Superior temporal gyrus (tissue), 1 donor: ENCODE data around the gene STX18.
"Not testable (repeated sequence)": the region's sequence is repeated elsewhere in the genome, so short reads cannot be mapped to it uniquely, and the experiment has no call there.

Source experiments
- DNase-seq: peaks from one replicate; pipeline ENCODE4 v3.0.0-alpha.2; 2016; ENCODE audit errors: extremely low spot score

Gene STX18

GRCh38 chr4:4541661-4542570 lies at the start of gene STX18:
Gene STX18 (minus strand): TSS chr4:4542048. CDS start chr4:4541964, 84 bp downstream.
- peak; percentile 79 for DNase-seq

GRCh38 chr4:4591071-4591470 lies 49.2 kb upstream of the STX18 start:
- no peak for DNase-seq

GRCh38 chr4:4590546-4590945 lies 48.7 kb upstream of the STX18 start:
- no peak for DNase-seq

GRCh38 chr4:4585012-4585670 lies 43.3 kb upstream of the STX18 start:
- no peak for DNase-seq

GRCh38 chr4:4583606-4584005 lies 41.8 kb upstream of the STX18 start:
- DNase-seq, result no peak

- no peak for DNase-seq
Measured at GRCh38 chr4:4582653-4583052, 40.8 kb upstream of the STX18 start.

GRCh38 chr4:4580494-4580893 lies 38.6 kb upstream of the STX18 start:
- DNase-seq, result no peak

GRCh38 chr4:4578981-4579380 lies 37.1 kb upstream of the STX18 start:
- no peak for DNase-seq

GRCh38 chr4:4577359-4577875 lies 35.6 kb upstream of the STX18 start:
- DNase-seq, result no peak

GRCh38 chr4:4575284-4576211 lies 33.7 kb upstream of the STX18 start:
- peak; percentile 32 for DNase-seq

GRCh38 chr4:4574792-4575191 lies 32.9 kb upstream of the STX18 start:
- DNase-seq, result no peak

GRCh38 chr4:4574052-4574451 lies 32.2 kb upstream of the STX18 start:
- no peak for DNase-seq

- DNase-seq, result no peak
Measured at GRCh38 chr4:4572821-4573220, 31.0 kb upstream of the STX18 start.

GRCh38 chr4:4569861-4570260 lies 28.0 kb upstream of the STX18 start:
- DNase-seq, result not testable (repeated sequence)

GRCh38 chr4:4568806-4569427 lies 27.1 kb upstream of the STX18 start:
- DNase-seq, result no peak

GRCh38 chr4:4566359-4566758 lies 24.5 kb upstream of the STX18 start:
- DNase-seq, result not testable (repeated sequence)

- DNase-seq, result no peak
Measured at GRCh38 chr4:4564522-4564921, 22.7 kb upstream of the STX18 start.

GRCh38 chr4:4560642-4561041 lies 18.8 kb upstream of the STX18 start:
- DNase-seq, result peak; percentile 30

- no peak for DNase-seq
Measured at GRCh38 chr4:4560136-4560535, 18.3 kb upstream of the STX18 start.

GRCh38 chr4:4559596-4559995 lies 17.7 kb upstream of the STX18 start:
- no peak for DNase-seq

GRCh38 chr4:4558881-4559280 lies 17.0 kb upstream of the STX18 start:
- DNase-seq, result no peak
